HG03060 (cell line): ENCODE data around the gene RAB43.
A peak's percentile ranks its signal among the peaks of the same experiment; 100 is the strongest.
"Not testable (repeated sequence)": the region's sequence is repeated elsewhere in the genome, so short reads cannot be mapped to it uniquely, and the experiment has no call there.

Experiments
- ATAC-seq: cut with Tn5 transposase; IDR thresholded peaks from one replicate; pipeline ENCODE4 v1.9.1; 2021; ENCODE audit warnings: low read depth, moderate number of reproducible peaks; ENCODE audit not compliant: unreplicated experiment

RAB43 gene

DNA sequence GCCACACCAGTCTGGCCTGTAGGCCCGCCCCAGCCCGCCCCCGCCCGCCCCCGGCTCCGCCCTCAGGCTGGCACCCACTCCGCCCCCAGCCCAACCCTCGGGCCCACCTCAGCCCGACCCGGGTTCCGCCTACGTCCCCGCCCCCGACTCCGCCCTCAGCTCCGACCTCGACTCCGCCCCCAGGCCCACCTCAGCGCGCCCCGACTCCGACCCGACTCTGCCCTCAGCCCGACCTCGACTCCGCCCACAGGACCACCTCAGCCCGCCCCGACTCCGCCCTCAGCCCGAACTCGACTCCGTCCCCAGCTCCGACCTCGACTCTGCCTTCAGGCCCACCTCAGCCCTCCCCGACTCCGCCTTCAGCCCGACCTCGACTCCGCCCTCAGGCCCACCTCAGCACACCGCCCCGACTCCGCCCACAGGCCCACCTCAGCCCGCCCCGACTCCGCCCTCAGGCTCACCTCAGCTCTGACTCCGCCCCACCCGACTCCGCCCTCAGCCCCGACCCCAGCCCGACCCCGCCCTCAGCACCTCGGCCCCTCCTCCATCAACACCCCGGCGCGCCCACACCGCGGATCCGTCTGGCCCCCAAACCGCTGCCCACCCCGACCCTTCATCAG is at the start of gene RAB43:
RAB43 (minus strand) TSS at position 13 of the 620 bp plus-strand sequence. CDS start 315 bp downstream, outside the sequence.
- ATAC-seq, result no peak

DNA sequence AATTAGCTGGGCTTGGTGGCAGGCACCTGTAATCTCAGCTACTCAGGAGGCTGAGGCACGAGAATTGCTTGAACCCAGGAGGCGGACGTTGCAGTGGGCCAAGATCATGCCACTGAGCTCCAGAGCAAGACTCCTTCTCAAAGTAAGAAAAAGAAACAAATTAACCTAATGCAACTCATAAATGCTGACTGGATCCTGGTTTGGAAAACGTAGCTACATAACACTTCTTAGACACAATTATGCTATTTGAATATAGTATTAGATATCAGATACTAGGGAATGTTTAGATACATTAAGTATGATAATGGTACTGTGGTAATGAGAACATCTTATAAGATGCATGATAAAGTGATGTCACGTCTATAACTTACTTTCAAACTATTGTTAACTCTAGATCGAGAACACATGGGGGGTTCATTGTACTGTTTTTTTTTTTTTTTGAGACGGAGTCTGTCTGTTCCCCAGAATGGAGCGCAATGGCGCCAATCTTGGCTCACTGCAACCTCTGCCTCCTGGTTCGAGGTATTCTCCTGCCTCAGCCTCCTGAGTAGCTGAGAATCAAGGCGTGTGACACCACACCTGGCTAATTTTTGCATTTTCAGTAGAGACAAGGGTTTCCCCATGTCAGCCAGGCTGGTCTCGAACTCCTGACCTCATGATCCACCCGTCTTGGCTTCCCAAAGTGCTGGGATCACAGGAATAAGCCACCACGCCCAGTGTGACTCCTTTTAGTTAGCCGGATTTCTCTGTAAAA is 45.2 kb upstream of the RAB43 start:
- no peak for ATAC-seq

DNA sequence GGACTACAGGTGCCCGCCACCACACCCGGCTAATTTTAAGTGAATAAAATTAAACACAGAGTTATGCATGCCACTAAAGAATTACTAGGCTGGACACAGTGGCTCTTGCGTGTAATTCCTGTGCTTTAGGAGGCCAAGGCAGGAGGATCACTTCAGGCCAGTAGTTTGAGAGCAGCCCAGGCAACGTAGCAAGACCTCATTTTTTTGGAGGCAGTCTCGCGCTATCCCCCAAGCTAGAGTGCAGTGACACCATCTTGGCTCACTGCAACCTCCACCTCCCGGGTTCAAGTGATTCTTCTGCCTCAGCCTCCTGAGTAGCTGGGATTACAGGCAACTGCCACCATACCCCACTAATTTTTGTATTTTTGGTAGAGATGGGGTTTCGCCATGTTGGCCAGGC is 44.0 kb upstream of the RAB43 start:
- ATAC-seq, result not testable (repeated sequence)

DNA sequence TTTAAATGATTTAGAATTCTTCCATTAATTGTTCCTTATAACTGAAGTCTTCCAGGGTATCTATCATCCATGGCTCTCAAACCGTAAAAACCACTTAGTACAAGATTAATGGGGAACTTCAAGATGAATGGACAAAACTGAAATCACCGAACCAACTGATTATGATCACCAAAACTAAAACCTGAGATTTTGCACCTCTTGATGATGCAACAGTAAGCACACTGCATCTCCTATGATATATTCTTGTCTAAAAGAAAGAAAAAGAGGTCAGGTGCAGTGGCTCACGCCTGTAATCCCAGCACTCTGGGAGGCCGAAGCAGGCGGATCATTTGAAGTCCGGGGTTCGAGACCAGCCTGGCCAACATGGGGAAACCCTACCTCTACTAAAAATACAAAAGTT is 42.9 kb upstream of the RAB43 start:
- ATAC-seq, result no peak

DNA sequence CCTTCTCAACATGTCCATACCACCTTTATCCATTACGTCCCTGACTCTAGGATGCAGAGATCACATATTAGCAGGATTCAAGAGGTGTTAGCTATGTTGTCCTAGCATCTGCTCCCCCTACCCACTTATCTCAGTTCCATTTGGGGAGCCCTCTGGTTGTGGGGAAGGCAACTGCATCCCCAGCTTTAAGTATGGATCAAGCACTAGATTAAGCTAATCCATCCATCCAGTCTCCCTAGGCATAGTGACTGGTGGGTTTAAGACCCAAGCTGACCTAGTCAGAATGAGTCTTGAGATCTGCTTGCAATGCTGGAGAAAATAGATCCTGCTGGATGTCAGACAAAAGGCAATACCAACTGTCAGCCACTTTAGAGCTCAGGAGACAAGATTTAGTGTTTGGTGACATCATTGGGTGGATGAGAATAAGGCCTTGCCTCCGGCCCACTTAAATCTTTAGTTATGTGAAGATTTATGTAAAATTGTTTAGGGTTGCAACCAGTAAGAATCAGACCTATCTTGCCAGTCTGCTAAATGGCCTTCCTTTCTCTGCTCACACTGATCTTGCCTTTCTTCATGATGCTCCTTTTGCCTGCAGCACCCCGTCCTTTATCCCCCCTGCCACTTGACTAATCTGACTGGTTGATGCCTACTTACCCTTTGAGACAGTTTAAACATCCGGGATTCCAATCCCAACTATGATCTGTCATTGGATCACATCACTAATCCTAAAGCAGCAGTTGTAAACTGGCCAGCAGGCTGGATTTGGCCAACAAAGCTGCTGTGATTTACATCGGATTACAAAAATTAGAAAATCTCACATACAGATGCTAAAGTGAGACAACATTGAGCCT is 41.4 kb upstream of the RAB43 start:
- no peak for ATAC-seq

DNA sequence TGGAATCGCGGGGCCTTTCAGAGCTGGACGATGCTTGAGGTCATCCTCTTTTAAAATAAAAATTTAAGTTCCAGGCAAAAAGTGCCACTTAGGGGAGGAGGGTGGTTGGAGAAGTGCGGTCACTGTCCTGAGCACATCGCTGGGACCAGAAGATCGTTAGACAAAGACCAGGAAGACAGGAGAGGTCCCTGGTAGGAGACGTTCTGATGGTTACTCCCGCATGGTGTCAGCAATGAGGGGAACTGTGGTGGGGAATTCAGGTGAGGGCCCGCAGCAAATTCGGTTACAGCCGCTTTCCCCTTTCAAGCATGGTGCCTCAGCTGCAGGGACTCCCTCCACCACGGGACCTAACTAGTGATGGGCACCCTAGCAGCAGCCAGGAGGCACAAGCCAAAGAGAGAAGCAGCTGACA is 40.3 kb upstream of the RAB43 start:
- no peak for ATAC-seq

DNA sequence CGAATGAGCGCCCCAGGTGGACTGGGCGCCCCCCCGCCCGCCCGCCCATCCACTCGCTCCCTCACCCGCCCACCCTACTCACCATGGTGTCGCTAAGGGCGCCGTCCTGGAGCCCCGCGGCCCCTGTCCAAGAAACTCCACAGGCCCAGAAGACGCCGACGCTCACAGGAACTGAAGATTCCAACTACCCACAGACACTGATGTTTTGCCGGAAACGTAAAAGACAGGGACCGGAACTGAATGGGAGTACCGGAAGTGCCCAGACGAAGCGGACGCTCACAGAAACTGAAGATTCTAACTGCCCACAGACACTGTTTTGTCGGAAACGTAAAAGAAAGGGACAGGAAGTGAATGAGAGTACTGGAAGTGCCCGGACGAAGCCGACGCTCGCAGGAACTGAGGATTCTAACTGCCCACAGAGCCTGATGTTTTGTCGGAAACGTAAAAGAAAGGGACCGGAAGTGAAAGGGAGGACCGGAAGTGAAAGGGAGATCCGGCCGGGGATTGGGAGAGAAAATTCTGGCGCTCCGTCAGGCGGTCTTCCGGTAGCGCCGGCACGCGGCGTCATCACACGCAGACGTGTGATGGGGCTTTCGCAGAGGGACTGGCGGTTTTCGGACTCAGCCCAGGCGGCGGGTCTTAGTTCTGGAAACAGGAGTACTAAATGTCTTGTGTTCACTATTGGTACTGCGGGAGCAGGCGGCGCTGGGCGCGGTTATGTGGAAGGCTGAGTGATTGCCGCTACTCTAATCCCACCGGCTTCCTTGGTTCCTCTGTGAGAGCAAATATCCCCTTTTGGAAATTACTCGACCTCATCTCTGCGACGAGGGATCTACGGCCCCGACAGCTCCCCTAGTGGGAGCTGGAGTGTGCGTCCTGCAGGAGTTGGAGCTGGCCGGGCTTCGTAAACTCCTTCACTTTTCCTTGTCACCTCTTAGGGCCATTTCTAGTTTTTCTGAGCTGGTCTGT is 39.6 kb upstream of the RAB43 start, which contains the start of gene ISY1:
ISY1 (minus strand) TSS at position 173 of the 969 bp plus-strand sequence; CDS start at position 85, 88 bp downstream.
- ATAC-seq, result peak; percentile 56

DNA sequence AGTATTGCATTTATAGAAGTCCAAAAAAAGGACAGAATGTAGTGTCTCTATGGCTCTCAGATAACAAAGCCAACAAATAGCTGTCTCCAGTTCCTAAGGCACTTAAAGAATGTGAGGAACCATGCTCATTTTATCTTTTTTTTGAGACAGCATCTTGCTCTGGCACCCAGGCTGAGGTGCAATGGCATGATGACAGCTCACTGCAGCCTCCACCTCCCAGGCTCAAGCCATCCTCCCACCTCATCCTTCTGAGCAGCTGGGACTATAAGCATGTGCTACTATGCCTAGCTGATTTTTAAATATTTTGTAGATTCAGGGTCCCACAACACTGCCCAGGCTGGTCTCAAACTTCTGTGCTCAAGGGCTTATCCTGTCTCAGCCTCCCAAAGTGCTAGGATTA is 23.2 kb upstream of the RAB43 start:
- no peak for ATAC-seq

DNA sequence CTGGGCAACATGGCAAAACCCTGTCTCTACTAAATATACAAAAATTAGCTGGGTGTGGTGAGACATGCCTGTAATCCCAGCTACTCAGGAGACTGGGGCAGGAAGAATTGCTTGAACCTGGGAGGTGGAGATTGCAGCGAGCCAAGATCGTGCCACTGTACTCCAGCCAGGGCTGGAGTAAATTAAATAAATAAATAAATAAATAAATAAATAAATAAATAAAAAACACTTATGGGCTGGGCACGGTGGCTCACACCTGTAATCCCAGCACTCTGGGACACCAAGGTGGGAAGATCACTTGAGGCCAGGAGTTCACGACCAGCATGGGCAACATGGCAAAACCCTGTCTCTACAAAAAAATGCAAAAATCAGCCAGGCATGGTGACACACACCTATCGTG is 19.4 kb upstream of the RAB43 start:
- ATAC-seq, result not testable (repeated sequence)

DNA sequence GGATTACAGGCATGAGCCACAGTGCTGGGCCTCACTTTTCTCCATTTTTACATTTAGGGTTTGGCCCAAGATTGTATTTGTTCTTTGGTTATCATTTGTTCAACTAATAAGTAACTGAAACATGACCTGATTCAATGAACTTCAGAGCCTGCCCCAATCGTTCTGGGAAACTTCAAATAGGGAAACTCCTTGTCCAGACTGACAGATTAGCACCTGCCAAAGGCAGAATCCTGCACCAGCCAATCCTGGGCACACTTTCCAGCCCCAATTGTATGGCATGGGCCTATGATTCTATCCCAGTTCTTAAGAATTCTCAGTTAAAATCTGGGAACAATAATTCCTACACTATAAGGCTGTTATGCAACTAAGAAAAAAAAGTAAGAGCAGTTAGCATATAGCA is 18.3 kb upstream of the RAB43 start:
- no peak for ATAC-seq

DNA sequence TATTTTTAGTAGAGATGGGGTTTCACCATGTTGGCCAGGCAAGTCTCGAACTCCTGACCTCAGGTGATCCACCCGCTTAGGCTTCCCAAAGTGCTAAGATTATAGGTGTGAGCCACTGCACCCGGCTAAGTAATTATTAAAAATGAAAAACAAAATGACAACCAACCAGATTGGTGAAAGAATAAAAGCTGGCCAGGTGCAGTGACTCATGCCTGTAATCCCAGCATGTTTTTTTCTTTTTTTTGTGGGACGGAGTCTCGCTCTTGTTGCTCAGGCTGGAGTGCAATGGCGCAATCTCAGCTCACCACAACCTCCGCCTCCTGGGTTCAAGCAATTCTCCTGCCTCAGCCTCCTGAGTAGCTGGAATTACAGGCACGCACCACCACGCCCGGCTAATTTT is 14.7 kb upstream of the RAB43 start:
- ATAC-seq, result not testable (repeated sequence)

DNA sequence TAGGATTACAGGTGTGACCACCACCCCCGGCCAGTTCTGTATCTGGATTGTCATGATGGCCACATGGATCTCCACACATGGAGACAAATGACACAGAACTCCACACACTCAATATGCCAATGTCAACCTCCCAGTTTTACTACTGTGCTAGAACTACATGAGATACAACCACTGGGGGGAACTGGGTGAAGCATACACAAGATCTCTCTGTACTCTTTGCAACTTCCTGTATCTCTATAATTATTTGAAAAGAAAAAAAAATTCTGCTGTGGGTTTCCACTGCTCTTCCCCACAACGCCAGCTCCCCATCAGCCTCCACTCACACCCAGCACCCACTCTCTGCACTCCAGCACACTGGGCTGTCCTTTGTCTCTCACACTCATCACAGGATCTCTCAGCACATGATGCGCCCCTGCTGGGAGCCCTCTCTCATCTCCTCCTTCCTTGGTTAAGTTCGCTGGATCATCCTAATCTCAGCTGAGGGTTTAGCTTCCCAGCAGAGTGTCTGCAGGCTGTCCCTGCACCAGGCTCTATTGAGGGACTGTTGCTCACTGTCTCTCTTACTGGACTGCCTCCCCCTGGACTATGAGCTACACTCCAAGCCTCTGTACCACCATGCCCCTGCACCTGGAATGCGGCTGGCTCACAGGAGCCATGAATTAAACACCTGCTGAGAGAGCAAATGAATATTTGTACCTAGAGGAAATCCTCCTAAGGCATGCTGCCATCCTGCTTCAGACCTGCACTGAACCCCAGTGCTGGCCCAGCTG is 10.7 kb upstream of the RAB43 start:
- no peak for ATAC-seq

DNA sequence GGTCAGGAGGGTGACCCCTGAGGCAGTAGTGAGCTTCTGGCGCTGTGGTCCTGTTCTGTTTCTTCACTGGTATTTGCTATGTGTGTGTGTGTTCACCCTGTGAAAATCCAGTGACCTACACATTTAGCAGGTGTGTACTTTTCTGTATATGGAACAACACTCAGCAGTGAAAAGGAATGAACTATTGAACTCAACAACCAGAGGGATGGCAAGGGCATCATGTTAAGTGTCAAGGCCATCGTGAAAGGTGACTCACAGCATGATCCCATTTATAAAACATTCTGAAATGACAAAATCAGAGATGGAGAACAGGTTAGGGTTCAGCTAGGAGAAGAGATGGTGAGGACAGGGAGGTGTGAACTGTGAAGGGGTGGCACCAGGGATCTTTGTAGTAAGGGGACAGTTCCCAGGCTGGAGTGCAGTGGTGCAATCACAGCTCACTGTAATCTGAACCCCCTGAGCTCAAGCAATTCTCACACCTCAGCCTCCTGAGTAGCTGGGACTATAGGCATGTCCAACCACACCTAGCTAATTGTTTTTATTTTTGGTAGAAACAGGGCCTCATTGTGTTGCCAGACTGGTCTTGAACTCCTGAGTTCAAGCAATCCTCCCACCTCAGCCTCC is 10.0 kb upstream of the RAB43 start:
- no peak for ATAC-seq

DNA sequence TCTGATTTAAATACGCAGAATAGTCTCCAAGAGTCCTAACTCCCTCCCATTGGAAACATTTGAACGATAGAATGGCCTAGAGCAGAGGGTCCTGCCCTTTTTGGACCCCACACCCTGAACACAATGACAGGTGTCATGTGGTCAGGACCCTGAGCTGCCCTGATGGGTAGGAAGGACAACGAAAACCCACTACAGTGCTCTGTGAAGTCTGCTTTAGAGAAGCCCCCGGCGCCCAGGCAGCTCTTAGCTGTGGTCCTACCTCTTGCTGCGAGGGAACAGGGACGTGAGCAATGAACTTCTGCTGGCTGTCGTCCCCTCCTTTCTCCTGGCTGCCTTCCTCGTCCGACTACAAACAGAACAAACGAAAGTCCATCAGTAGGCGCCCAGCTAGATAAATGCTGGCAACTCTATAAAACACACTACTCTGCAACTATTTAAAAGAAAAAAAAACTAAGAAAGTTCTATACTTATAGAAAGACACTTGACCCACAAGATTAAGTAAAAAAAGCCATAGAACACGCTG is 8.7 kb upstream of the RAB43 start:
- no peak for ATAC-seq

DNA sequence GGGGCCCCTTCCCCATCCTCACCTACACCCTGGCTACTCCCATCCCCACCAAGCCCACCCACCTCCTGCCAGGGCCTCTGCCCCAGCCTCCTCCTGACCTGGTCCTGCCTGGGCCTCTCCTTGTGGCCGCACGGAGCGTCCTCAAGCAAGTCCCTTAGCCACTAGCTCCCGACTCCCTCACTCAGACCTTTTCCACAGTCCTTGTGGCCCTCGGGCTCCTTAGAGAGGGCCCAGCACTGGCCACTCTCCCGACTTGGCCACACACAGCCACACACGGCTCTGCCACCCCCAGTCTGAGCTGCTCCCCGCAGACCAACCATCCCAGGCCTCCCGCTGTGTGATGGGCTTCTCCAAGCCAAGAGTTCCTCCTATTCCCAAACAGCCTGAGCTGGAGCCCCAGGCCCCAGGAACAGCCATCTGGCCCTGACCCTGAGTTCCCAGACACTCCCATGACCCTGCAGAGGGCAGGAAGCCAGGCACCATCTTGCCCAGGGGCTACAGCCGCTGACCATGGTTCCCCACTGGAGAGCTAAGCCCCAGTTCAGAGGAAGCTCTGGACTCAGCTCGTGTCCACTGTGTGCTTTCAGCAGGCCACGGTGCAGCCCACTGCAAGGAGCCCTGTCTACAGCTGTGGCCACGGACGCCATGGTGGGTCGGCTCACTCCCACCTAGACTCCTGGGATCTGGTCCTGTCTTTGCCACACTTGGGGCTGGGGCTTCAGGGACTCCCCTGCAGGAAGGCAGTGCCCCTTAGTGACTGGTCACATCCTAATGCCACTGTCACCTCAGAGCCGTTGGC is 7.0 kb upstream of the RAB43 start:
- no peak for ATAC-seq

DNA sequence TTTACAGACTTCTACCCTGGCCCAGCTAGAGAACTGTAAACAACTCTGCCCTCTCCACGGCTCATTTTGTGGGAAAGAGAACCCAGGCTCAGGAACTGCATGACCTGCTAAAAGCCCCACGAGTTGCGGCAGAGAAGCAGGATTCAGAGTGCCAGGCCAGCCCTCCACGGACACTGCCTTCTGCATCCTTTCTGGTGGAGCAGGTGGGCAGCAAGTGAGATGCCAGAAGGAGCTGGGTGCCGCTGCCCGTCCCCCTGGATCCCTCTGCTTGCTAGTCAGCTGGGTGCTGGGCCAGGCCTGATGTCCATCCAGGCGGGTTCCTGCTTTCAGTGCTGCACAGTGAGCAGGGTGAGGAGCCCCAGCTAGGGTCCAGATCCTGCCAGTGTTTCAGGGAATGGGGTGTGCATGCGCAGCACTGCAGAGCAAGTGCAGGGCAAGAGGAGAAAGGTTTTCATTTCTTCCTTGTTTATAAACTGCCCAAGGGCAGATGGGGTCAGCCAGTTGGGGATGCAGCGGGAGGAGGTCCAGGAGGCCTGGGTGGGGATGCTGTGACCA is 5.2 kb upstream of the RAB43 start:
- no peak for ATAC-seq

DNA sequence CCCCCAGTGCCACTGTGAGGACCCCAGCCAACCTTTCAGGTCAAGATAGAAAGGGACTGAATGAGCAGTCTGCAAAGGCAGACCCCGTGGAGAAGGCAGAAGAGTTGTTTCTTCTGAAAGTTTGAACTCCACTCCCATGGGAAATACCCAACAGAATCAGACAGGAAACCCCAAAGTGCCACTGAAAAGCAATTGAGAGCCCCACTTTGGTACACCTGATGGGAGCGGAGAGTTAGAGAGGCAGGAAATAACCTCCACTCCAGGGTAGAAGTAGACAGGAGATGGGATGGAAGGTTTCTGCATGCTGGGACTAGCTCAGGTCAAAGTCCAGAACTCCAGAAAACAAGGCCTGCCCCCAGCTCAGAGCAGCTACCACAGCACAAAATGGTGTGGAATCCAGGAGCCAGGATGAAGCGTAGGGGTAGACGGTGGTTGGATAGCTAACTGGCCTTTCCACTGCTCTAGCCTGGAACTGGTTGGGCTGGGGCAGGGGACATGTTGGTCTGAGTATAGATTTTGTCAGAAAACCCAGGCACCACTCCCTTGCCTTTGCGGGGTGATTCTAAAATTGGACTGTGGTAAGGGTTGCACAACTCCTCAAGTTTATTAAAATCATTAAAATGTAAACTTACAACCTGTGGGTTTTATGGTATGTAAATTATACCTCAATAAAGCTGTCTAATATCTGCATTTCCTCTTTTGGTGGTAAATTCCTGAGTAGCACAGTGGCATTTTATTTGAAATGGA is 1.9 kb upstream of the RAB43 start:
- ATAC-seq, result no peak
